HG03575 (cell line): ENCODE results near the gene RHBDL3.

Experiments
- ATAC-seq: cut with Tn5 transposase; IDR thresholded peaks from one replicate; pipeline ENCODE4 v1.9.1; 2021; ENCODE audit not compliant: unreplicated experiment, insufficient number of reproducible peaks, low FRiP score; ENCODE audit errors: extremely low read depth

The RHBDL3 gene

DNA sequence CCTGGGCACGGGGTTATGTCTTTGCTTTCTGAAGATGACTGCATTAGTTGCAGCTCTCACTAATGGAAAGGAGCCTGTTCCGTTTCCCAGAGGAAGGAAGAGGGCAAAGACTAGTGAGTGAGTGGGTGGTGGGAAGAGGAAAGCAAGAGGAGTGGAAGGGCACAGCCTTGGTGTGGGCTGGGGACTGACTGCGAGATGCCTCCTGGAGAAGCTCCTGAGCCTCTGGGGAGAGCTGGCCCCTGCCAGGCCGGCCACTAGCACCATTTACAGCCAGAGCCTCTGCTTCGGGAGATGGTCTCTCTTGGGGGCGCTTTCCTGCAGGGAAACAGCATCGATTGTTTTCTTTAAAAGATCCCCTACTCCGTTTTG, 825 bp upstream of the RHBDL3 start:
- ATAC-seq = no peak

DNA sequence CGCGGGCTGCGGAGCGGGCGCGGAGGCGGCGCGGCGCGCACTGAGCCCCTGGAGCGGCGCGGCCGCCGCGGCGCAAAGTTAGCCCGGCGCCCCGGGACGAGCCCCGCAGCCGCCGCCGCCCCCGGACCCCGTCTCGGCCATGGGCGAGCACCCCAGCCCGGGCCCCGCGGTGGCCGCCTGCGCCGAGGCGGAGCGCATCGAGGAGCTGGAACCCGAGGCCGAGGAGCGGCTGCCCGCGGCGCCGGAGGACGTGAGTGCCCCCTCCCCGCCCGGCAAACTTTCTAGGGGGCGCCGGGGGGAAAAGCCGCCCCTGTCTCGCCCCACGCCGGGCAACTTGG, 388 bp downstream of the RHBDL3 start:
- no peak for ATAC-seq

DNA sequence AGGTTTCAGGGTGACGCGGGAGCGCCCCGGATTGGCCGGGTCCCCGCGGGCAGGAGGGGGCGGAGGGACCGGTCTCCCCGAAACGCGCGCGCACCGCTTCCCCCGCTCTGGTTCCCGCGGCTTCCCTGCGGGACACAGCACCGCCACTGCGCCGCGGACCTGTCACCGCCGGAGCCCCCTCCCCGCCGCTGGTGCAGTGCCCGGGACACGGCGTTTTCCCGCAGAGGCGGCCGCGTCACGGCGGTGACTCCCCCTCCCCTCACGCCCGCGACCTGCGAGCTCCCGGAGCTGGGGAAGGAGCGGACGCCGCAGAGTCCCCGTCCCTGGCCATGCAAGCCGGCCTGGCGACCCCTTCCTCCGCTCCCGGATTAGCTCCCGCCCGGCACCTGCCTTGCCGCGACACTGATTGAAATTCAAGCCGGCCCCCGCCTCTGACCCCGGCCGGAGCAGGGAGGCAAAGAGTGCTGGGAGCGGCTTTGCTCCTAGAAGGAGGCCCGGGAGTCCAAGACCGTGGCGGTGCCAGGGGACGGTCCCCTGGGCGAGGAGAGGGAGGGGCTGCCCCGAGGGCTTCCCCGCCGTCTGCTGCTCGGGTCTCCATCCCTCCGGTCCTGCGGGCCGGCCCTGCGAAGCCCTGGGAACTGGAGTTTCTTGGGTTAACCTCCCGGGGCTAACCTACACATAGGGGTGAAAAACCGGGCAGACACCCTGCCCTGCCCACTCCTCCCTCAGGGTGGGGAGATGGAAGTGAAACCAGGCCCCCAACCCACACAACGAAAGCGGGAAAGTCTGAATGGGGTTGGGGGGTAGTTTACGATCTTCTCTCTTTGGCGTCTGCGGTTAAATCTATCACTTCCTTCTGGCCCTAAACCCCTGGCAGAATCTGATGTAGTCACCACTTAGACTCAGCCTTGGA, 1.0 kb downstream of the RHBDL3 start:
- ATAC-seq = no peak

DNA sequence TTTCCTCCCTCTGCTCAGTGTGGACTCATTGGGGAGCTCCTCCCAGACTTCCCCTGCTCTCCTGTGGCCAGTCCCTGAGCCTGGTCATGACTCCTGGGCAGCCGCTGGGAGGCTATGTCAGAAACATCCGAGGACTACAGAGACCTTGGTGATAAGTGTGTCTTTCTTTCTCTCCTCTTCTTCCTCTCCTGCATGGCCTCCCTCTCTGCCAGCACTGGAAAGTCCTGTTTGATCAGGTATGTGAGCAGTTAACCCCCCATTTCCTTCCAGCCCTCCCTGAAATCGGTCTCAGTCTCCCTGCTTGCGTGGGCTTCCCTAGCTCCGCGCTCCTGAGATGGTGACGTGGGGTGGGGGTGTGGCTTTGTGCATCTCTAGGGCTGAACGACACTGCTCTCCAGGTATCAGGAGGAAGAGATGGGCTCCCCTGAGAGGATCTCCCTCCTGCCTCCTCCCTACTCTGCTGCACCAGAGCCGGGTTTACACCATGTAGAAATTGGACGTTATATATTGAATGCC, 2.1 kb downstream of the RHBDL3 start:
- no peak for ATAC-seq

DNA sequence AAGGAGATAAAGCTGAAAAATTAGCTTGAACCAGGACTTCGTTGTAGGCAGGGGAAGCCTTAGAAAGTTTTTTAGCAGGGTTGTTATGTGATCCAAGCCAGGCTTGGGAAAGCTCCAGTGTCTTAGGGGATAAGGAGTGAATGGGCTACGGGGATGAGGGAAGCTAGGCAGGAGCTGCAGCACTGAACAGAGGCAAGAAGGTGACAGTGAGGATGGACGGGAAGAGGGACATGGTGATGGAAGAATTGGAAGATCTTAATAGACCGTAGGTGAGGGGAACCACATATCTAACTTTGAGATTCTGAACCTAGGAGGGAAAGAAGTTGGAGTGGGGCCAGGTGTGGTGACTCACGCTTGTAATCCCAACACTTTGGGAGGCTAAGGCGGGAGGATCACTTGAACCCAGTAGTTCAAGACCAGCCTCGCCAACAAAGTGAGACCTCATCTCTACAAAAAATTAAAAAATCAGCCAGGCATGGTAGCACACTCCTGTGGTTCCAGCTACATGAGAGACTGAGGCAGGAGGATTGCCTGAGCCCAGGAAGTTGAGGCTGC, 3.2 kb downstream of the RHBDL3 start:
- ATAC-seq = no peak

DNA sequence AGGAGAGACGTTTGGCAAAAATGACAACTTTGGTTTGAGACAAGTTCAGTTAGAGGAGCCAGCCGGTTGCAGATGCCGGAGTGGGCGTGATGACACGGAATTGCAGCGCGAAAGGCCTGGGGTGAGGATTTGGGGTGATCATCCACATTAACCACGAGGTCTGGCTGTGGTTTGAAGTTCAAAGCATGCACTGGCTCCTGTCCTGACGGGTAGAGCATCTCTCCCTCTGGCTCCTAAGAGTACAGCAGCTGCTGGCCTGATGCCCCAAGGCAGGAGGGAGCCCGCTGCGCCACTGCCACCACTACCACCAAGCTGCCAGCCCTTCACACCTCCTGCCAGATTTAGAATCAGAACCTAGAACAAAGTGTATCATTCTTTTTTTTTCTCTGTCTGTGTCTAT, 3.7 kb downstream of the RHBDL3 start:
- ATAC-seq = no peak

DNA sequence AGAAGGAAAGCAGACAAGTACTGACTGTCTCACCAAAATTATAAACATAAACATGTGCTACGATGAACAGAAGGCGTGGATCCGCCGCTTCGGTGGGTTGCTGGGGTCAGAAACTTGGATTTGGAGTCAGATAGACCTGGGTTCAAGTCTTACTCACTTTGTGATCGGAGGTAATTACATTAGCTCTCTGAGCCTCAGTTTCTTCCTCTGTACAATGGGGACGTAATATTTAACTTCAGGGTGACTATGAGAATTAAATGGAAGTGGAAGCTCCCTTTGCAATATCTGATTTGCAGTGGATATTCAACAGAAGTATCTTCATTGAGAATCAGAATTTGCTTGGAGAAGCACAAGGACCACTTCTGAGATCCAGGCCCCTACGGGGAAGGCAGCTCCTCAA, 6.2 kb downstream of the RHBDL3 start:
- no peak for ATAC-seq

DNA sequence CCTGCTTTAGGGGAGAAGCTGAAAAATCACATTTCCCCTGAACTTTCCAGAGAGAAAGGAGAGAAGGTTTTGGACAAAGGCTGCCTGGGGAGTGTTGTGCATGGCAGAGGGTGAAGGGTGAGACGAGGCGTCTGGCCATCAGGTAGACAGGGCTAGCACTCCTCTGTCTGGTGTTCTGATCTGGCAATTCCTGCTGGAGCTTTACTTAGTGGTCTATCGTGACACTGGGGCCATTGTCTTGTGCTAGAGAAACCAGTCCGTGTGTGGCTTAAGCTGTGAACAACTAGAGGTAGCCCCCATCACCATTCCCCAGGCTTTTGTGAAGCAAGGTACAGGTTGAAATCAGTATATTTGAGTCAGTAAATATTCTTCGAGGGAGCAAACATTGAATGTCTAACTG, 8.5 kb downstream of the RHBDL3 start:
- ATAC-seq = no peak

DNA sequence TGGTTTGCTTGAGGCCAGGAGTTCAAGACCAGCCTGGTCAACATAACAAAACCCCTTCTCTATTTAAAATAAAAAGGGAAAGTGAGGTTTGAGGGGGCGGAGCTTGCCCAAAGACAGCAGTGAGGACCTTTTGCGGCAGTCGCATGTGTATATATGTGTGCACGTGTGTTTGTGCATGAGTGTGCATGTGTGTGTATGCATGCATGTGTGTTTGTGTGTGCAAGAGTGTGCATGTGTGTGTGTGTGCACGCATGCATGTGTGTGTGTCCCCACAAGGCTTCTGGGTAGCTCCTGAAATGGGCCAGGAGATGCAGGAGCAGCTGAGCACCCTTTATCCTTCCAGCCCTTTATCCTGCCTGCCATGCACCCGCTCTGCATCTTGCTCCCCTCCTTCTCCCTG, 9.0 kb downstream of the RHBDL3 start:
- ATAC-seq = no peak

DNA sequence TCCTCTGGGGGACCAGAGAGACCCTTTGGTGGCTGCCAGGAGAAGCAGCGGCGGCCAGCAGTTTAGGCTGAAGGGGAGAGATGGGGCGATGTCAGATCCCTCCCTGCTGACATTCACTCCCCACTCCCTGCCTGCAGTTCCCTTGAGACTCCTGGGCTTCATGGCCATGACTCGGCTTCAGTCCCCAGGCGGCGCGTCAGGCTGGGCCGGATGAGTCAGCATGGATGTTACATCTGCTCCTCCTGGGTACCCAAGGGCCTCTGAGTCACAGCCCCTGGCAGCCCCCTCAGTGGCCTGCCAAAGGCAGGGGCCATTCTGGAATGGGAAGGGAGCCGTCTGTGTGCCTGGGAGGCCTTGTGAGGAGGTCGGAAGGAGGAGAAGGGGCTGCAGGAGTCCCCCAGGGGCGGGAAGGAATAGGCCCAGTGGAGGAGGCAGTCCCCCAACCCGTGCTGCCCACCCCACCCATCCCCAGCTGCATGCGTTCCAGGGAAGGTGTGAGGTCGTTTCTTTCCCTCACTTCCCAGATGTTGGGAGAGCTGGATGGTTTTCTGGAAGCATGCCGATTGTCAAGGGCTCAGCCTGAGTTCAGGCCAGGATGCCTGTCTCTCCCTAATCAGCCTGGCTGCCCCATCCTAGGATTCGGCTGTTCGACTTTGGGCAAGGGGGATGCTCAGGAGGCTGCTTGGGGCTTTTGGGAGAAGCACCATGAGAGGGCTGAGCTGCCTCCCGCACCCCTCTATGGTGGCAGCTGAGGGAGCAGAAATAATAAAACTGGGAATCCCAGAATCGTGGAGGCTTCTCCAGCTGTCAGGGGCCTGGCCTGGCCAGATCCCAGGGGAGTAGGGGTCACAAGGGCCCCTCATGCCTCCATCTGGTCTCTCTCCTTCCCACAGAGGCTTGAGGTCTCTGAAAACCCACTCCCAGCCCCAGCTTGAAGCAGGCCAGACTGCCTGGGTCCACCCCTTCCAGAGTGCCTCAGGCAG, 9.7 kb downstream of the RHBDL3 start:
- ATAC-seq = no peak

DNA sequence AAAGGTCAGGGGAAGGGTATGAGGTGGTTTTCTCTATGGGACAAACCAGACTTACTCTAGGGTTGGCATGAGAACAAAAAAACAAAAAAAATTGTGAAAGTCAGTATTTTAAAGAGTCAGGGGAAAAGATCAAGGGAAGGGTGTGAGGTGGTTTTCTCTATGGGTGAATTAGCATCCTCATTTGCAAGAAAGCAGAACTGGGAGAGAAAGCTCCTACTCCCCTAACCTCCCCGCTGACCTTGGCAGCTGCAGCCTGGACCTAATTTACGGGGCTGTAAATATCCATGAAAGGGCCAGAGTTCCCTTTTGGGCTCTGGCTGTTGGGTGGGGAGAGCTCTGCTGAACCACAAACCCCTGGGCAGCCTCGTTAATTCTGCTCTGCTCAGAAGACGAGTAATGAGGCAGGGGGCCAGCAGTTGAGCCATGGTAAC, 10.6 kb downstream of the RHBDL3 start:
- no peak for ATAC-seq

DNA sequence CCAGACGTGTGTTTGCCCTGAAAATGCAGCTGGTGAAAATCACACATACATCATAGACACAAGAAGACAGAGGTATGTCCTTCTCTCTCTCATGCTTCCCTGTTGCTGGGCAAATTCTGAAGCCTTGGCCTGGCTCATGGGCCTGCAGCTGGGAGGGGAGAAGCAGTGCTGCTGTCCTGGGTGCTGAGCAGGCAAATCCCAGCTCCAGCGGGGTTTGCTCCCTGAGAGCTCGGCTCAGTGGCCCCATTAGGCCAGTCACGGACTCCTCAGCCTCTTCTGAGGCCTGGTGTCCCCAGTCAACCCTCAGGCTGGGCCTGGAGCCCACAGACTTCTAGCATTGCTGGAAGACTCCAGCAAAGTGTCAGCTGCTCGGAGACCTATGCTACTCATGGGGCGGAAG, 11.7 kb downstream of the RHBDL3 start:
- no peak for ATAC-seq

DNA sequence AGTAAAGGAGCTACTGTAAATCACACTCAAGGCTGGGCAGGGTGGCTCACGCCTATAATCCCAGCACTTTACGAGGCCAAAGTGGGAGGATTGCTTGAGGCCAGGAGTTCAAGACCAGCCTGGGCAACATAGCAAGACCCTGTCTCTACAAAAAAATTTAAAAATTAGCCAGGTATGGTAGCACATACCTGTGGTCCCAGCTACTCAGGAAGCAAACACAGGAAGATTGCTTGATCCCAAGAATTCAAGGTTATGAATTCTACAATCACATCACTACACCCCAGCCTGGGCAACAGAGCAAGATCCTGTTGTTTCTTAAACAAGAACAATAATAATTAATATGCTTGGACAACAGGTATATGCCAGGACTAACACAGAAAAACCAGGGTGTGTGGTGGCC, 13.2 kb downstream of the RHBDL3 start:
- ATAC-seq = no peak

DNA sequence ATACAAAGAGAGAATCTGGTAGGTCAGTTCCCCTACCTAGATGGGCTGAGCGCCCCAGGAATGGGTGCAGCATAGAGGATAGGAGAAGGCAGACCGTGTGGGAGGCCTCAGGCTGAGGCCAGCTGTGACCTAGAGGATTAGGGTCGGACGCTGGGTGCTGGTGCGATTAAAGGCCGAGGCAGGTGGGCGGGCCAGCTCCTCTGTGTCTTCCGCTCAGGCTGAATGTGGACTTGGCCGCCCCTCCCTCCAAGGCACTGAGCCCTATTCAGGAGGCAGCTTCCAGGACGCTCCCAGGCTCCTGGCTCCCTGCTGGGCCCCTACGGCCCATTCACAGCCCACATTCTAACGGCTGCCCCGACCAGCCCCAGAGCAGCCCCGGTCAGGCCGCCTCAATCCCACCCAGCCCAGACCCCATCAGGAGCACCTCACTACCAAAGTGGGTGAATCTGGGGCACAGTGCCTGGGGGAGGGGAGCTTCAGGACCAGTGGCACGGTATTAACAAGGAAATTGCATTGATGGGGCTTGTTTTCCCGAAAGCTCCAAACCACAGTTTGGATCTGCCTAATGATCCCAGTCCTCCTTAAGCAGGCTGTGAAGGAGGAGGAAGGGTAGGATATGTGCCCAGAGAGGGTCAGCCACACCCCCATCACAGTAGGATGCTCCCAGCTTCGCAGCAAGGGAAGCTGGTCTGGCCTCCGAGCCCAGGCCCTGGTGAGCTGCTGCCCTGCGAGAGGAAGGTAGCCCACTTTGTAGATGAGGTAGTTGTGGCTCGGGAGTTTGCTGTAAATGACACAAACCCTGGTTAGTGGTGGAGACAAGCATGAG, 14.5 kb downstream of the RHBDL3 start:
- no peak for ATAC-seq

DNA sequence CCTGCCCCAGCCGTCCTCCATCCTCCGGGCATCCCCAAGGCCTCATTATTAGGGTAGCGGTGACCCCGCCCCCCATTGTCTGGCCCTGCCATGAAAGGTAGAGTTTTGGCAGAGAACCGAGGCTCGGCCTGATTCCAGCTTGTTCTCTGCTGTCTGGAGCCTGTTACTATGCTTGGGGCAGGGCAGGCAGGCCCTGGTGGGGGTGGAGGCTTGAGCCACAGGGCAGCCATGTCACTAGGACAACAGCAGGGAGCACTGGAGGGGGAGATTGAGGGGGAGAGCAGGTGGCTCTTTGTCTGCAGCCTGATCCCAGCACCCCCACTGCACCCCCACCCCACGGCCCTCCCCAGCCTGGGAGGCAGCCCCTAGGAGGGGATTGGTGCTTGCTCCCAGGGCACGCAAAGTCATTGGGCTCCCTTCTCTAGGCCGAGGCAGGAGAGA, 15.4 kb downstream of the RHBDL3 start:
- no peak for ATAC-seq

DNA sequence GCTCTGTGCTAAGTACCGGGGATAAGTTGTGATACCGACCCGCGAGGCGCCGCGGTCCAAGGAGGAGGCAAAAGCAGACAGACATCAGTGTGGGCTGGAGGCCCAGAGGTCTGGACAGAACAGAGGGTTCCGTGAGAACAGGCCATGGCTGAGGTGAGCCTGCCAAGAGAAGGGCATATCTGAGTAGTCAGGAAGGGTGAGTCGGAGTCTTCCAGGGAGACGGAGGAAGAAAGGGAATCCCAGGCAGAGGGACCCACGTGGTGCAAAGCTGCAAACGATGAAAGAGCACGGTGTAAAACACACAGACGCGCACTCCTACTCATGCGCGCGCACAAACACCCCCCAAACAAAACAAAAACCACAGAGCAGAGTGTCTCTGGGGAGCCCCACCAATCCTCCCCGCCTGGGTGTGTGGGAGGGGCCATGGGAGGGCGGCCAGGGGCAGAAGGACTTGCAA, 18.1 kb downstream of the RHBDL3 start:
- no peak for ATAC-seq

DNA sequence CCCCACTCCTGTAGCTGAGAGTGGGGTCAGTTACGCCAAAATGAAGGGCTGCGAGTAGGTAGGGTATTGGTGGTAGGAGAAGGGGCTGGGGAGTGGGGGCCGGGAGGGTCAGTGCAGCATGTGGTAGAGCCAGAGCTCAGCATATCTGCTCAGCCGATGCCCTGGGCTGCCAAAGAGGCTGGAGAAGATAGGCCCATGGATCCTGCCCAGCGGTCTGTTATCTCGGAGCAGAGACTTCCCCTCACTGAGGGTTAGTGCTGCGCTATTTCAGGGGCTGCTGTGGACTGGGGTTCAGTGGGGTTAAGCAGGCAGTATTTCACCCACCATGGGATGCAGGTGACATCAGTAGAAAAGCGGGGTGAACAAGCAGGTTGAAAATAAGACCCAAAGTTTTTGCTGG, 19.7 kb downstream of the RHBDL3 start:
- ATAC-seq = no peak

DNA sequence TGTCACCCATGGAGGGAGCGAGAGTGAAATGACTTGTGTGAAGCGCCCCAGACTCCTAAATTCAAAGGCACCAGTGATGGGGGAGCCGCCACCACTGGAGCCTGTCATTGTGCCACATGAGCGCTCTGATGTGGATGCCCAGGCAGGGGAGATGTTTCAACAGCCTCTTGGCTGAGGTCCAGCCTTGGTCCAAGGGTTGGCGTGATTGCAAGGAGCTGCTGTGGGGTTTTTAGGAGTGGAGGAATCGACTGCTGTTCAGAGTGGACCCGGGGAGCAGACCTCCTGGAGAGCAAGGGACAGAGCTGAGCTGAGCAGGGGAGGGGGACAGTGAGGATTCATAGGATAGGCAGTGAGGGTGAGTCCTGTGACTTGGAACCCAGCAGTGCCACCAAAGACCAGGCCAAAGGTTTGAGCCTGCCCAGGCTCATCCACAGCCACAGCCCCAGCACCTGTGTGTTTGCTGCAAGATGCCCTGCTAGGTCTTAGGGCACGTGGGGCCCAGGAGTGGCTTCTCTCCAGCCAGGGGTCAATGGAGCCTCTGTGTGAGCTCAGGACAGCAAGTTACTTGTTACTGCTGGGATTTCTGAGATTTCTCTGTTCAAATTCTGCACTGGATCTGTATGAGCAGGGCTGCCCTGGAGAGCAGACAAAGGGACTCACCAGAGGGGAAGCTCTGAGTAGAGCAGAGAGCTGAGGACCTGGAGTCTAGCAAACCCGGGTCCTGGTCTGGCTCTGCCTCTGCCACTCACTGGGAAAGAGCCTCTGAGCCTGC, 20.3 kb downstream of the RHBDL3 start:
- no peak for ATAC-seq
